Activated CD8-positive, alpha-beta T cell treated with anti-CD3 and anti-CD28 coated beads, Interleukin-2, amount 10 ng/mL, durations not matched to agents 7 days and 5 days (primary cell): ENCODE data around the gene SLIT3. TPM values are rescaled to one million over a fixed set of nuclear protein-coding genes. Genes with fewer than 3 reads are reported as not detected.

Source experiments
- microRNA-seq: library from miRNA; unstranded; fragments of <30 nt; microRNA quantifications from one replicate; pipeline ENCODE4 v1.2.0, GENCODE V29; 2022
- total RNA-seq, 2 experiments: library from RNA; stranded (reverse); gene quantifications; one replicate each; pipeline ENCODE4 v1.2.3, GENCODE V29; 2021

The SLIT3 gene
- total RNA-seq, 2 experiments from 2014 or later: not detected

Small RNA genes lying within 50 kb of the gene (microRNA-seq; reads per million reads assigned to microRNA genes)
- gene MIR218-2 (not detected), gene MIR585 (not detected)
